Smooth muscle cell (in vitro differentiated cells): ENCODE results near the gene ZDHHC14. TPM values are rescaled to one million over a fixed set of nuclear protein-coding genes. Genes with fewer than 3 reads are reported as not detected.
A peak's percentile ranks its signal among the peaks of the same experiment; 100 is the strongest.

Experiments
- DNase-seq: peaks from one replicate; lab custom pipeline; 2025; ENCODE audit not compliant: unreplicated experiment; lab: John Stamatoyannopoulos, UW
- H2AFZ ChIP-seq: fragments of 200-600 bp; sonication (generic); 2 replicates; pipeline ENCODE4 v1.6.0; 2016; ENCODE audit warnings: antibody characterized with exemption, low read depth, mild to moderate bottlenecking
- H3F3A ChIP-seq: fragments of 200-600 bp; sonication (generic); 2 replicates; pipeline ENCODE4 v1.6.0; 2017; ENCODE audit warnings: antibody characterized with exemption, low read depth
- H3K27ac ChIP-seq: fragments of 200-600 bp; sonication (generic); 2 replicates; pipeline ENCODE4 v1.5.1; 2016; ENCODE audit warnings: low read depth, mild to moderate bottlenecking
- H3K27me3 ChIP-seq: fragments of 200-600 bp; sonication (generic); 2 replicates; pipeline ENCODE4 v1.6.1; 2016; ENCODE audit warnings: low read depth, mild to moderate bottlenecking
- H3K36me3 ChIP-seq: fragments of 200-600 bp; sonication (generic); 2 replicates; pipeline ENCODE4 v1.5.1; 2016; ENCODE audit warnings: low read depth
- H3K4me1 ChIP-seq: fragments of 200-600 bp; sonication (generic); 2 replicates; pipeline ENCODE4 v1.5.1; 2016; ENCODE audit warnings: low read depth
- H3K4me2 ChIP-seq: fragments of 200-600 bp; sonication (generic); 2 replicates; pipeline ENCODE4 v1.6.0; 2016; ENCODE audit warnings: mild to moderate bottlenecking
- H3K4me3 ChIP-seq: fragments of 200-600 bp; sonication (generic); 2 replicates; pipeline ENCODE4 v1.5.1; 2016; ENCODE audit warnings: mild to moderate bottlenecking
- H3K79me2 ChIP-seq: fragments of 200-600 bp; sonication (generic); 2 replicates; pipeline ENCODE4 v1.6.0; 2016; ENCODE audit warnings: low read depth, mild to moderate bottlenecking
- H3K9ac ChIP-seq: fragments of 200-600 bp; sonication (generic); 2 replicates; pipeline ENCODE4 v1.6.0; 2016; ENCODE audit warnings: low read depth
- H3K9me3 ChIP-seq: fragments of 200-600 bp; sonication (generic); replicated peaks from 2 replicates; pipeline ENCODE4 v1.5.1; 2016; ENCODE audit warnings: low read depth
- H4K20me1 ChIP-seq: fragments of 200-600 bp; sonication (generic); 2 replicates; pipeline ENCODE4 v1.6.0; 2016; ENCODE audit warnings: low read depth
- WGBS: methylation state at CpG from one replicate; pipeline ENCODE4 v1.1.7; 2016; ENCODE audit warnings: low lambda C conversion rate; 5-methylcytosine and 5-hydroxymethylcytosine counted together
- polyA plus RNA-seq: library from polyadenylated mRNA; unstranded; fragments of >200 nt; fragmentation: Nextera tagmentation; extraction: Ambion mirVana; gene quantifications from 2 replicates; pipeline ENCODE4 v1.2.1, GENCODE V29; 2016
- total RNA-seq: library from RNA; depleted of rRNA; stranded (reverse); fragments of >200 nt; gene quantifications from 2 replicates; pipeline ENCODE4 v1.2.3, GENCODE V29; 2014
- TF ChIP-seq, protein P1 (sequence below): fragments of 200-600 bp; sonication (generic); IDR thresholded peaks from 2 replicates; pipeline ENCODE4 v1.5.1; 2017; ENCODE audit warnings: borderline replicate concordance, mild to moderate bottlenecking, antibody characterized with exemption; ENCODE audit not compliant: insufficient read depth, poor library complexity, severe bottlenecking

ZDHHC14 gene
- total and polyA plus RNA-seq, 2 experiments from 2014 or later = 1.3 to 1.6 TPM

DNA sequence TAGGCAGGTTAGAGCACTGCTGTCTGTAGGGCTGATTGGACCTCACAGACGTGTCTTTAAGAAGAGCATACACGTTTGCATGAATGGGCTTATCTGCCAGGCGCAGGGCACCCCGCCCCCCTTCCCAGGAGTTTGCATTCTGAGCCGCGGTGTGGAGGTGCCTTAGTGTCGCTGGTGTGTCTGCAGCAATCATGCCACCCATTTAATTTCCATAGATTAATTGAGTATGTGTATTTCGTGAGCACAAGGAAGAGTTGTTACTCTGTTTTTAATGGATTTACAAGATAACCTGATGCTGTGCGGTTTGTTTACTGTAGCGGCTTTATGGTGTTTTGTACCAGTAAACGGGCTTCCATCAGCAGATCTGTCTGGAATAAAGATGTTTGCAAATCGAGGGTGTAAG is 107.7 kb downstream of the ZDHHC14 start:
- Histone ChIP-seq H4K20me1 (no peaks in the 10 kb centered on the region), H3K9me3 (no peaks in the 10 kb centered on the region), H3K9ac (no peak overlapping the region), H3K36me3 (no peaks in the 10 kb centered on the region), H2AFZ (no peak overlapping the region), H3K79me2 (no peaks in the 10 kb centered on the region), H3K27ac (no peak overlapping the region), H3K4me2 (no peak overlapping the region), H3K4me1 (no peaks in the 10 kb centered on the region), H3K4me3 (peak overlapping the region; percentile 11), H3F3A (no peaks in the 10 kb centered on the region), H3K27me3 (peaks cover 10% of the 10 kb centered on the region)
- TF ChIP-seq, protein P1, sequence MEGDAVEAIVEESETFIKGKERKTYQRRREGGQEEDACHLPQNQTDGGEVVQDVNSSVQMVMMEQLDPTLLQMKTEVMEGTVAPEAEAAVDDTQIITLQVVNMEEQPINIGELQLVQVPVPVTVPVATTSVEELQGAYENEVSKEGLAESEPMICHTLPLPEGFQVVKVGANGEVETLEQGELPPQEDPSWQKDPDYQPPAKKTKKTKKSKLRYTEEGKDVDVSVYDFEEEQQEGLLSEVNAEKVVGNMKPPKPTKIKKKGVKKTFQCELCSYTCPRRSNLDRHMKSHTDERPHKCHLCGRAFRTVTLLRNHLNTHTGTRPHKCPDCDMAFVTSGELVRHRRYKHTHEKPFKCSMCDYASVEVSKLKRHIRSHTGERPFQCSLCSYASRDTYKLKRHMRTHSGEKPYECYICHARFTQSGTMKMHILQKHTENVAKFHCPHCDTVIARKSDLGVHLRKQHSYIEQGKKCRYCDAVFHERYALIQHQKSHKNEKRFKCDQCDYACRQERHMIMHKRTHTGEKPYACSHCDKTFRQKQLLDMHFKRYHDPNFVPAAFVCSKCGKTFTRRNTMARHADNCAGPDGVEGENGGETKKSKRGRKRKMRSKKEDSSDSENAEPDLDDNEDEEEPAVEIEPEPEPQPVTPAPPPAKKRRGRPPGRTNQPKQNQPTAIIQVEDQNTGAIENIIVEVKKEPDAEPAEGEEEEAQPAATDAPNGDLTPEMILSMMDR = no peak
- 60% methylated on average over 12 of the region's 12 CpGs for WGBS
- no peak for DNase-seq

DNA sequence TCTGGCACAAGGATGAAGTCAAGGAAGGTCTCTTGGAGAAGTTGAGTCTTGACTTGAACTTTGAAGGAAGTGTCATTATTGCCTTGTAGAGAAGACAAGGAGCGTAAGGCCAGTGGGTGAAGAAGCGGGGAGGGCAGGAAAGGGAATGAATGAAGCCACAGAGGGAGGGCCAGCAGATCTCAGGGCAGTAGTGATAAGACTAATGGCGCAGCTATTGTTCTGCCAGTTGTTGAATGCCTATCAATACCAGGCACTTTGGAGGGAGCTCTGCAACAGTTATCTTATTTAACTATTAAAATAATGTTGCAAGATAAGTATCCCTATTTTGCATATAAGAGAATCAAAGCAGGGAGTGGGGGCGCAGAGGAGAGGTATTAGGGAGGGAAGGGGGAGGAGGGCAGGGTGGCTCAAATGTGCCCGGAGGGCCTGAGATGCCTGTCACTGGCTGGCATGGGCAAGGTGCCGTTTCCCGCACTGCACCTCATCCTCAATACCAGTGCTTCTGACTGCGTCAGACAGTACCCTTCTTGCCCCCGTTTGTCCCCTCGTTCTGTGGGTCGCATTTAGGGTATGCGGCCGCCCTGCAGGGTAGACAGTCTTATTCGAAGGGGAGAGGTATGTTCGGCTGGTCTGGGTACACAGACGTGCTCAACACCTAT is 109.8 kb downstream of the ZDHHC14 start:
- no peak for DNase-seq
- H2AFZ ChIP-seq = no peak overlapping the region
- no peaks in the 10 kb centered on the region for H3K9me3 ChIP-seq
- H3K36me3 ChIP-seq = no peaks in the 10 kb centered on the region
- H3K4me1 ChIP-seq = no peaks in the 10 kb centered on the region
- H3K27me3 ChIP-seq = peaks cover 10% of the 10 kb centered on the region
- H3K27ac ChIP-seq = no peak overlapping the region
- H3K79me2 ChIP-seq = no peaks in the 10 kb centered on the region
- H3K4me3 ChIP-seq = no peak overlapping the region
- no peak overlapping the region for H3K9ac ChIP-seq
- 93% methylated on average over 16 of the region's 16 CpGs for WGBS
- H3K4me2 ChIP-seq = no peak overlapping the region
- no peaks in the 10 kb centered on the region for H3F3A ChIP-seq
- TF ChIP-seq, protein P1 = no peak
- no peaks in the 10 kb centered on the region for H4K20me1 ChIP-seq

DNA sequence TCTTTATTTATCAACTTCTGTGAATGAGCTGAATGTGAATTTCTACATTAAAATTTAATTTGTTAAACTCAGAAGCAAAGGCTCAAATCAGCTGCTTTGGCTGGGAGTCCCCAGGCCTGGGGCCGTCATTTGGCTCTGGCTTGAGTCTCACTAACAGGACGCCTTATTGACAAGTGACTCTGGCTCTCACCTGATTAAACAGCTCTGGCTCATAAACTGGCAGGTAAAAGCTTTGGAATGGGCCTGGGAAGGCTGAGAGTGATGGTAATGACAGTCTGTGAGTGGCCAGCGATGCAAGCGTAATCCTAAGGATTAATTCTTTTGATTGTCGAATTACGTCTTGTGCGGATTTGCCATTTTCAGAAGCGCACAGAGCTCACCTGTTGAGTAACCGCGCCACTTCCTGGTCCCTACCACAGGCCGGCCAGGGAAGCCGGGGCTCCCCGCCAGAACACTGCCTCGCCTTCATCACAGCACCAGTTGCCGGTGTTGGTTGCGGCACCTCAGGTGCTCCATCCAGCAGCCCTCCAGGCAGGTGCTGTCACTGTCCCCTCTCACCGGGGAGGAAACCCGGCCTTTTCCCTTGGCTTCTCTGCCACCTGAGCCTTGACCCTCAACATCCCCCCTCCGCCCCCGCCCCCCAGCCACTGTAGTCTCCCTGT is 110.7 kb downstream of the ZDHHC14 start:
- no peak for DNase-seq
- Histone ChIP-seq H2AFZ (no peak overlapping the region), H3K27me3 (peaks cover 10% of the 10 kb centered on the region), H3F3A (no peaks in the 10 kb centered on the region), H3K4me1 (no peaks in the 10 kb centered on the region), H3K9ac (no peak overlapping the region), H3K79me2 (no peaks in the 10 kb centered on the region), H3K36me3 (no peaks in the 10 kb centered on the region), H3K27ac (no peak overlapping the region), H3K9me3 (no peaks in the 10 kb centered on the region), H3K4me3 (no peak overlapping the region), H4K20me1 (no peaks in the 10 kb centered on the region), H3K4me2 (no peak overlapping the region)
- WGBS = 90% methylated on average over 17 of the region's 20 CpGs
- TF ChIP-seq, protein P1 = no peak

DNA sequence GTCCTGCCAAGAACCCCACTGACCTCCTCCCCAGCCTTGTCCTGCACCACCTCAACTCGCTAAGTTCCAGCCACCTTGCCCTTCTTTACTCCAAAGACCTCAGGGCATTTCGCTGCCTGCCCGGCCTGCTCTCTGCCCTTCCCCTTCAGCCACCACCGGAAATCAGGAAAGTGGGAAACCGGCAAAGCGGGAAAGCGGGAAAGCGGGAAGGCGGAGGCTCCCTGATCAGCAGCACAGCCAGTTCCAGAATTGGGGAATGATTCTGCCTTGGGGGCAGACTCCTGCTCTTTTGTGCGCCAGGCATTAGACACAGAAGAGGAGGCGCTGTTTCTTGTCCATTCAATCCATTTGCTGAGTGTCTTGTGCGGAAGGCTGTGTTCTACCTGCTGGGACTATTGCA is 111.3 kb downstream of the ZDHHC14 start:
- Histone ChIP-seq H2AFZ (no peak overlapping the region), H3K4me1 (no peaks in the 10 kb centered on the region), H3K27me3 (peaks cover 10% of the 10 kb centered on the region), H3K36me3 (no peaks in the 10 kb centered on the region), H3K9me3 (no peaks in the 10 kb centered on the region), H3K4me2 (no peak overlapping the region), H4K20me1 (no peaks in the 10 kb centered on the region), H3K79me2 (no peaks in the 10 kb centered on the region), H3K9ac (no peak overlapping the region), H3F3A (no peaks in the 10 kb centered on the region), H3K27ac (no peak overlapping the region), H3K4me3 (no peak overlapping the region)
- TF ChIP-seq, protein P1 = no peak
- WGBS = 93% methylated on average over 12 of the region's 12 CpGs
- no peak for DNase-seq
